SK-N-SH (cell line): Measurements from ENCODE around the gene ZNF217.

Experiments used
- EP300 ChIP-seq, 2 experiments: IDR thresholded peaks; 2 replicates each; pipeline versions ENCODE4 v1.4.0 to v1.6.1; 2012; ENCODE audit warnings: borderline replicate concordance in 1 of 2, low read depth in 1 of 2, low read length in 1 of 2
- GABPA ChIP-seq: IDR thresholded peaks from 2 replicates; pipeline ENCODE4 v1.4.0; 2012; ENCODE audit warnings: low read depth, mild to moderate bottlenecking
- GATA2 ChIP-seq: sonication (generic); formaldehyde crosslinking; IDR thresholded peaks from 2 replicates; pipeline ENCODE4 v1.5.0; 2020; ENCODE audit warnings: mild to moderate bottlenecking, missing genetic modification reagents
- JUND ChIP-seq: IDR thresholded peaks from 2 replicates; pipeline ENCODE4 v1.4.0; 2012
- POLR2AphosphoS5 ChIP-seq: IDR thresholded peaks from 2 replicates; pipeline ENCODE4 v1.6.1; 2012; ENCODE audit warnings: low read depth, low read length
- RFX5 ChIP-seq: IDR thresholded peaks from 2 replicates; pipeline ENCODE4 v1.6.1; 2012; ENCODE audit warnings: mild to moderate bottlenecking, improper control_type of control experiment, low read length
- YY1 ChIP-seq: IDR thresholded peaks from 2 replicates; pipeline ENCODE4 v1.4.0; 2012; ENCODE audit warnings: low read depth, mild to moderate bottlenecking
- TF ChIP-seq, protein P1 (sequence below): fragments of 200-600 bp; sonication (generic); IDR thresholded peaks from 2 replicates; pipeline ENCODE4 v1.6.1; 2017; ENCODE audit warnings: antibody characterized with exemption, mild to moderate bottlenecking, moderate library complexity
- TF ChIP-seq, protein P2 (sequence below): IDR thresholded peaks from 2 replicates; pipeline ENCODE4 v1.6.1; 2012; ENCODE audit warnings: mild to moderate bottlenecking, low read depth, low read length, moderate library complexity

DNA sequence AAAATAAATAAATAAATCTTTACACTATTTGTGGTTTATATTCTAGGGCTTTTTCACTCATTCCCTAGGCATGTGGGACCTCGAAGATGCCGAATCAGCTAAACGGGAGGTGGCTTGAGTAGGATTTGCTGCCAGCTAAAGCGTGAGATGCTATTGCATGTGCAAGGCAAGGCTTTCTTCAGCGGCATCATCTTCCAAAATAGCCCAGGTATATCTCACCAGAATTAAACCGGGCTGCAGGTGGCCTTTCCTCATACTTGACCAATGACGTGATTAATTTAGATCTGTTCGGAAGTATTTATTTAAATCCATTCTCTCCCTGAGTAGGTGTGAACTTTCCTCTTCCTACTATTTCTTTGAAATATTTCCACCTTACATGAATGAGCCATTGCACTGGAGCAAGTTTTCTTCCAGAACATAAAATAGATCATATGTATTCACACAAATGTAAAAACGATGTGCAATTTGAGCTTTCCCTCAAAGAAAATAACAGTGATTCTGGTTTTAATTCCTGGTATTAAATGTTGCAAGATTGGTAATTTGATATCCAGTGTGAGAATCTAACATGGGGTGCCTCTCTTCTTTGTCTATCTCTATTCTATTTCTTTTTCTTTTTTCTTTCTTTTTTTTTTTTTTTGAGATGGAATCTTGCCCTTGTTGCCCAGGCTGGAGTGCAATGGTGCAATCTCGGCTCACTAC lies 24.3 kb upstream of the ZNF217 start:
- TF ChIP-seq, protein P1, sequence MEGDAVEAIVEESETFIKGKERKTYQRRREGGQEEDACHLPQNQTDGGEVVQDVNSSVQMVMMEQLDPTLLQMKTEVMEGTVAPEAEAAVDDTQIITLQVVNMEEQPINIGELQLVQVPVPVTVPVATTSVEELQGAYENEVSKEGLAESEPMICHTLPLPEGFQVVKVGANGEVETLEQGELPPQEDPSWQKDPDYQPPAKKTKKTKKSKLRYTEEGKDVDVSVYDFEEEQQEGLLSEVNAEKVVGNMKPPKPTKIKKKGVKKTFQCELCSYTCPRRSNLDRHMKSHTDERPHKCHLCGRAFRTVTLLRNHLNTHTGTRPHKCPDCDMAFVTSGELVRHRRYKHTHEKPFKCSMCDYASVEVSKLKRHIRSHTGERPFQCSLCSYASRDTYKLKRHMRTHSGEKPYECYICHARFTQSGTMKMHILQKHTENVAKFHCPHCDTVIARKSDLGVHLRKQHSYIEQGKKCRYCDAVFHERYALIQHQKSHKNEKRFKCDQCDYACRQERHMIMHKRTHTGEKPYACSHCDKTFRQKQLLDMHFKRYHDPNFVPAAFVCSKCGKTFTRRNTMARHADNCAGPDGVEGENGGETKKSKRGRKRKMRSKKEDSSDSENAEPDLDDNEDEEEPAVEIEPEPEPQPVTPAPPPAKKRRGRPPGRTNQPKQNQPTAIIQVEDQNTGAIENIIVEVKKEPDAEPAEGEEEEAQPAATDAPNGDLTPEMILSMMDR = no peak
- TF ChIP-seq YY1 (no peak), POLR2AphosphoS5 (no peak), GABPA (no peak), GATA2 (CRISPR knock-in tag) (no peak), EP300 (IDR thresholded peaks at IDR 0.05; ENCODE audit: borderline replicate concordance in 1 of 2, low read depth in 1 of 2, low read length in 1 of 2) (no peak), JUND (no peak), RFX5 (no peak)
- TF ChIP-seq, protein P2, sequence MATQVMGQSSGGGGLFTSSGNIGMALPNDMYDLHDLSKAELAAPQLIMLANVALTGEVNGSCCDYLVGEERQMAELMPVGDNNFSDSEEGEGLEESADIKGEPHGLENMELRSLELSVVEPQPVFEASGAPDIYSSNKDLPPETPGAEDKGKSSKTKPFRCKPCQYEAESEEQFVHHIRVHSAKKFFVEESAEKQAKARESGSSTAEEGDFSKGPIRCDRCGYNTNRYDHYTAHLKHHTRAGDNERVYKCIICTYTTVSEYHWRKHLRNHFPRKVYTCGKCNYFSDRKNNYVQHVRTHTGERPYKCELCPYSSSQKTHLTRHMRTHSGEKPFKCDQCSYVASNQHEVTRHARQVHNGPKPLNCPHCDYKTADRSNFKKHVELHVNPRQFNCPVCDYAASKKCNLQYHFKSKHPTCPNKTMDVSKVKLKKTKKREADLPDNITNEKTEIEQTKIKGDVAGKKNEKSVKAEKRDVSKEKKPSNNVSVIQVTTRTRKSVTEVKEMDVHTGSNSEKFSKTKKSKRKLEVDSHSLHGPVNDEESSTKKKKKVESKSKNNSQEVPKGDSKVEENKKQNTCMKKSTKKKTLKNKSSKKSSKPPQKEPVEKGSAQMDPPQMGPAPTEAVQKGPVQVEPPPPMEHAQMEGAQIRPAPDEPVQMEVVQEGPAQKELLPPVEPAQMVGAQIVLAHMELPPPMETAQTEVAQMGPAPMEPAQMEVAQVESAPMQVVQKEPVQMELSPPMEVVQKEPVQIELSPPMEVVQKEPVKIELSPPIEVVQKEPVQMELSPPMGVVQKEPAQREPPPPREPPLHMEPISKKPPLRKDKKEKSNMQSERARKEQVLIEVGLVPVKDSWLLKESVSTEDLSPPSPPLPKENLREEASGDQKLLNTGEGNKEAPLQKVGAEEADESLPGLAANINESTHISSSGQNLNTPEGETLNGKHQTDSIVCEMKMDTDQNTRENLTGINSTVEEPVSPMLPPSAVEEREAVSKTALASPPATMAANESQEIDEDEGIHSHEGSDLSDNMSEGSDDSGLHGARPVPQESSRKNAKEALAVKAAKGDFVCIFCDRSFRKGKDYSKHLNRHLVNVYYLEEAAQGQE = no peak
